Panc1 (cell line): ENCODE data around the gene ZBTB34. TPM values are rescaled to one million over a fixed set of nuclear protein-coding genes. Genes with fewer than 3 reads are reported as not detected.

Experiments
- ATAC-seq: fragments of 200-7000 bp; cut with Tn5 transposase; 2 replicates; pipeline ENCODE4 v1.9.1; 2020; ENCODE audit warnings: mild to moderate bottlenecking, moderate library complexity
- BruUV-seq: library from RNA; stranded (reverse); fragments of 400-500 nt; replicated peaks from 2 replicates; lab custom pipeline; 2021; lab: Mats Ljungman, UMichigan
- CTCF ChIA-PET: fragments of 300-600 bp; sonication (Branson Sonifier 250); formaldehyde crosslinking; loops from one replicate; lab custom pipeline; 2022; ENCODE audit warnings: antibody characterized with exemption; lab: Charles Lee
- POLR2A ChIA-PET: fragments of 300-600 bp; sonication (Branson Sonifier 250); formaldehyde crosslinking; loops from one replicate; lab custom pipeline; 2022; ENCODE audit warnings: antibody characterized with exemption; lab: Charles Lee
- DNase-seq: peaks from one replicate; pipeline ENCODE4 v3.0.0-alpha.2; 2010; ENCODE audit warnings: low read depth, low spot score
- H3K27ac ChIP-seq: 2 replicates; pipeline ENCODE4 v1.5.1; 2011; ENCODE audit warnings: mild to moderate bottlenecking, low read length, inconsistent platforms
- H3K27me3 ChIP-seq: fragments of 200-500 bp; sonication (Bioruptor generic); 2 replicates; pipeline ENCODE4 v1.6.0; 2014; ENCODE audit warnings: low read length, inconsistent platforms; ENCODE audit not compliant: control insufficient read depth, insufficient read depth
- H3K36me3 ChIP-seq: fragments of 200-500 bp; sonication (Bioruptor generic); 2 replicates; pipeline ENCODE4 v1.5.1; 2014; ENCODE audit warnings: inconsistent platforms, mild to moderate bottlenecking, low read length, moderate library complexity; ENCODE audit not compliant: control insufficient read depth, insufficient read depth
- H3K4me1 ChIP-seq: 2 replicates; pipeline ENCODE4 v1.5.1; 2011; ENCODE audit warnings: inconsistent platforms, mild to moderate bottlenecking, low read length, moderate library complexity; ENCODE audit not compliant: control insufficient read depth, insufficient read depth
- H3K4me3 ChIP-seq, 2 experiments: 2 replicates each; pipeline ENCODE4 v1.5.1; 2011 to 2012; ENCODE audit warnings: low read depth in 2 of 2, low read length in 2 of 2, mild to moderate bottlenecking in 2 of 2, inconsistent platforms in 1 of 2, moderate library complexity in 1 of 2
- H3K9me3 ChIP-seq: fragments of 200-500 bp; sonication (Bioruptor generic); 2 replicates; pipeline ENCODE4 v1.5.1; 2014; ENCODE audit warnings: low read depth, mild to moderate bottlenecking, inconsistent platforms, low read length, moderate library complexity; ENCODE audit not compliant: control insufficient read depth, insufficient read depth
- POLR2AphosphoS5 ChIP-seq: IDR thresholded peaks from 2 replicates; pipeline ENCODE4 v1.6.1; 2012; ENCODE audit warnings: mild to moderate bottlenecking, low read depth, low read length, moderate library complexity
- SIN3A ChIP-seq: IDR thresholded peaks from 2 replicates; pipeline ENCODE4 v1.6.1; 2012; ENCODE audit warnings: low read depth, mild to moderate bottlenecking, low read length, moderate library complexity, borderline replicate concordance; ENCODE audit not compliant: insufficient read depth
- TCF7L2 ChIP-seq: IDR thresholded peaks from 2 replicates; pipeline ENCODE4 v1.6.1; 2011; ENCODE audit warnings: mild to moderate bottlenecking, low read depth, low read length, inconsistent platforms
- in situ Hi-C: cut with HindIII; loops from 2 replicates; pipeline ENCODE4 v1.10.0; 2016; ENCODE audit warnings: low sequenced_read_pairs, low pct_unique_long_range_greater_than_20kb
- intact Hi-C: fragments of 100-400 bp; cut with micrococcal nuclease; formaldehyde crosslinking; loops from one replicate; pipeline ENCODE4 v1.10.0; 2022; ENCODE audit not compliant: unreplicated experiment
- total RNA-seq: library from RNA; stranded (reverse); gene quantifications from one replicate; pipeline ENCODE4 v1.2.1, GENCODE V29; 2021; ENCODE audit not compliant: unreplicated experiment
- TF ChIP-seq, protein P1 (sequence below), 2 experiments: IDR thresholded peaks; 2 replicates each; pipeline ENCODE4 v1.6.1; 2011 to 2012; ENCODE audit warnings: low read depth in 2 of 2, control low read depth in 1 of 2, low read length in 1 of 2, mild to moderate bottlenecking in 1 of 2, moderate library complexity in 1 of 2; ENCODE audit not compliant: insufficient read depth in 1 of 2
- TF ChIP-seq, protein P2 (sequence below): fragments of 450-650 bp; IDR thresholded peaks from 2 replicates; pipeline ENCODE4 v1.5.1; 2017; ENCODE audit warnings: mild to moderate bottlenecking

Gene ZBTB34
- total RNA-seq, 1 experiment from 2014 or later: 5.5 TPM

DNA sequence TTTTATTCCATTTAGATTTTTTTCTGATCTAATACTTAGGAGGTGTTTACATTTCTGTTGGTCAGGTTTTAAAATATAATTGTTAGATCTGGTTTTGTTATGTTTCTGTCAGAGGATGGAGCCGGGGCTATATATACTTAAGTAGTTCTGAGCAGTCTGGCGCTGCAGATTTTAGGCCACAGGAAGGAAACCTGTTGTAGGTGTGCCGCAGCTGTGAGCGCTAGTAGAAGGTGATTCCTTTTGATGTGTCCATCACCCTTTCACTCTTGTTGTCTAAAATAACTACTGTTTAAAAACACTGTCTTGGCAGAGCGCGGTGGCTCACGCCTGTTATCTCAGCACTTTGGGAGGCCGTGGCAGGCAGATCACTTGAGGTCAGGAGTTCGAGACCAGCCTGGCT lies 17.0 kb downstream of the ZBTB34 start:
- Histone ChIP-seq H3K36me3 (peaks cover 4% of the 10 kb centered on the region), H3K4me3 (no peak overlapping the region), H3K4me1 (peaks cover 3% of the 10 kb centered on the region), H3K27me3 (no peaks in the 10 kb centered on the region), H3K27ac (no peak overlapping the region), H3K9me3 (no peaks in the 10 kb centered on the region)
- no peak for ATAC-seq
- BruUV-seq: no TSS peak
- ChIA-PET POLR2A (no interaction called here), CTCF (no interaction called here)
- no peak for TF ChIP-seq TCF7L2
- in situ Hi-C loops (no loop called here), intact Hi-C loops (no loop called here)
- no peak for DNase-seq

DNA sequence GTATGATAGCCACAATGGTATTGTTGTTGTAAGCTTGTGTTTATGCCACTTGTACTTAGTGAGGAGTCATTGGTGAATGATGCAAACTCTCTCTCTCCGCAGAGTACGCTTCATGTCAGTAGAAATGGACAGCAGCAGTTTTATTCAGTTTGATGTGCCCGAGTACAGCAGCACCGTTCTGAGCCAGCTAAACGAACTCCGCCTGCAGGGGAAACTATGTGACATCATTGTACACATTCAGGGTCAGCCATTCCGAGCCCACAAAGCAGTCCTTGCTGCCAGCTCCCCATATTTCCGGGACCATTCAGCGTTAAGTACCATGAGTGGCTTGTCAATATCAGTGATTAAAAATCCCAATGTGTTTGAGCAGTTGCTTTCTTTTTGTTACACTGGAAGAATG lies 18.8 kb downstream of the ZBTB34 start:
- BruUV-seq: no TSS peak
- Histone ChIP-seq H3K36me3 (peaks cover 4% of the 10 kb centered on the region), H3K4me1 (no peaks in the 10 kb centered on the region; the same call in none of the 2 replicates), H3K27ac (no peak overlapping the region), H3K4me3 (no peak overlapping the region), H3K27me3 (no peaks in the 10 kb centered on the region), H3K9me3 (no peaks in the 10 kb centered on the region)
- ChIA-PET CTCF (no interaction called here), POLR2A (no interaction called here)
- DNase-seq (no peak), ATAC-seq (no peak)
- TF ChIP-seq POLR2AphosphoS5 (no peak), SIN3A (no peak), TCF7L2 (no peak)
- TF ChIP-seq, protein P1, sequence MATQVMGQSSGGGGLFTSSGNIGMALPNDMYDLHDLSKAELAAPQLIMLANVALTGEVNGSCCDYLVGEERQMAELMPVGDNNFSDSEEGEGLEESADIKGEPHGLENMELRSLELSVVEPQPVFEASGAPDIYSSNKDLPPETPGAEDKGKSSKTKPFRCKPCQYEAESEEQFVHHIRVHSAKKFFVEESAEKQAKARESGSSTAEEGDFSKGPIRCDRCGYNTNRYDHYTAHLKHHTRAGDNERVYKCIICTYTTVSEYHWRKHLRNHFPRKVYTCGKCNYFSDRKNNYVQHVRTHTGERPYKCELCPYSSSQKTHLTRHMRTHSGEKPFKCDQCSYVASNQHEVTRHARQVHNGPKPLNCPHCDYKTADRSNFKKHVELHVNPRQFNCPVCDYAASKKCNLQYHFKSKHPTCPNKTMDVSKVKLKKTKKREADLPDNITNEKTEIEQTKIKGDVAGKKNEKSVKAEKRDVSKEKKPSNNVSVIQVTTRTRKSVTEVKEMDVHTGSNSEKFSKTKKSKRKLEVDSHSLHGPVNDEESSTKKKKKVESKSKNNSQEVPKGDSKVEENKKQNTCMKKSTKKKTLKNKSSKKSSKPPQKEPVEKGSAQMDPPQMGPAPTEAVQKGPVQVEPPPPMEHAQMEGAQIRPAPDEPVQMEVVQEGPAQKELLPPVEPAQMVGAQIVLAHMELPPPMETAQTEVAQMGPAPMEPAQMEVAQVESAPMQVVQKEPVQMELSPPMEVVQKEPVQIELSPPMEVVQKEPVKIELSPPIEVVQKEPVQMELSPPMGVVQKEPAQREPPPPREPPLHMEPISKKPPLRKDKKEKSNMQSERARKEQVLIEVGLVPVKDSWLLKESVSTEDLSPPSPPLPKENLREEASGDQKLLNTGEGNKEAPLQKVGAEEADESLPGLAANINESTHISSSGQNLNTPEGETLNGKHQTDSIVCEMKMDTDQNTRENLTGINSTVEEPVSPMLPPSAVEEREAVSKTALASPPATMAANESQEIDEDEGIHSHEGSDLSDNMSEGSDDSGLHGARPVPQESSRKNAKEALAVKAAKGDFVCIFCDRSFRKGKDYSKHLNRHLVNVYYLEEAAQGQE (IDR thresholded peaks at IDR 0.05; ENCODE audit: insufficient read depth in 1 of 2, low read depth in 2 of 2, low read length in 1 of 2): no peak
- TF ChIP-seq, protein P2, sequence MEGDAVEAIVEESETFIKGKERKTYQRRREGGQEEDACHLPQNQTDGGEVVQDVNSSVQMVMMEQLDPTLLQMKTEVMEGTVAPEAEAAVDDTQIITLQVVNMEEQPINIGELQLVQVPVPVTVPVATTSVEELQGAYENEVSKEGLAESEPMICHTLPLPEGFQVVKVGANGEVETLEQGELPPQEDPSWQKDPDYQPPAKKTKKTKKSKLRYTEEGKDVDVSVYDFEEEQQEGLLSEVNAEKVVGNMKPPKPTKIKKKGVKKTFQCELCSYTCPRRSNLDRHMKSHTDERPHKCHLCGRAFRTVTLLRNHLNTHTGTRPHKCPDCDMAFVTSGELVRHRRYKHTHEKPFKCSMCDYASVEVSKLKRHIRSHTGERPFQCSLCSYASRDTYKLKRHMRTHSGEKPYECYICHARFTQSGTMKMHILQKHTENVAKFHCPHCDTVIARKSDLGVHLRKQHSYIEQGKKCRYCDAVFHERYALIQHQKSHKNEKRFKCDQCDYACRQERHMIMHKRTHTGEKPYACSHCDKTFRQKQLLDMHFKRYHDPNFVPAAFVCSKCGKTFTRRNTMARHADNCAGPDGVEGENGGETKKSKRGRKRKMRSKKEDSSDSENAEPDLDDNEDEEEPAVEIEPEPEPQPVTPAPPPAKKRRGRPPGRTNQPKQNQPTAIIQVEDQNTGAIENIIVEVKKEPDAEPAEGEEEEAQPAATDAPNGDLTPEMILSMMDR: no peak
- intact Hi-C loops: no loop called here
- in situ Hi-C loops: no loop called here

DNA sequence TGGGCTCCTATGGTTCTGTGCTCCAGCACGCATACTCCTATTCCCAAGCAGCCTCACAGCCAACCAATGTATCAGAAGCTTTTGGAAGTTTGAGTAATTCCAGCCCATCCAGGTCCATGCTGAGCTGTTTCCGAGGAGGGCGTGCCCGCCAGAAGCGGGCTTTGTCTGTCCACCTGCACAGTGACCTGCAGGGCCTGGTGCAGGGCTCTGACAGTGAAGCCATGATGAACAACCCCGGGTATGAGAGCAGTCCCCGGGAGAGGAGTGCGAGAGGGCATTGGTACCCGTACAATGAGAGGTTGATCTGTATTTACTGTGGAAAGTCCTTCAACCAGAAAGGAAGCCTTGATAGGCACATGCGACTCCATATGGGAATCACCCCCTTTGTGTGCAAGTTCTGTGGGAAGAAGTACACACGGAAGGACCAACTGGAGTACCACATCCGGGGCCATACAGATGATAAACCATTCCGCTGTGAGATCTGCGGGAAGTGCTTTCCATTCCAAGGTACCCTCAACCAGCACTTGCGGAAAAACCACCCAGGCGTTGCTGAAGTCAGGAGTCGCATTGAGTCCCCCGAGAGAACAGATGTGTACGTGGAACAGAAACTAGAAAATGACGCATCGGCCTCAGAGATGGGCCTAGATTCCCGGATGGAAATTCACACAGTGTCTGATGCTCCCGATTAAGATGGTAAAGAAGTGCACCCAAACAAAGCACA lies 19.9 kb downstream of the ZBTB34 start:
- no peak overlapping the region for H3K4me3 ChIP-seq
- no TSS peak for BruUV-seq
- ChIA-PET CTCF (no interaction called here), POLR2A (no interaction called here)
- in situ Hi-C loops (no loop called here), intact Hi-C loops (no loop called here)
- no peaks in the 10 kb centered on the region for H3K9me3 ChIP-seq
- no peaks in the 10 kb centered on the region; the same call in 1 of the 2 replicates for H3K4me1 ChIP-seq
- no peaks in the 10 kb centered on the region for H3K27me3 ChIP-seq
- H3K27ac ChIP-seq: no peak overlapping the region
- DNase-seq: no peak
- no peak for TF ChIP-seq POLR2AphosphoS5
- TF ChIP-seq, protein P2: no peak
- no peak for ATAC-seq
- peaks cover 4% of the 10 kb centered on the region for H3K36me3 ChIP-seq
